ENCODE measurements around the gene IMPDH1.
"Not testable (repeated sequence)": the region's sequence is repeated elsewhere in the genome, so short reads cannot be mapped to it uniquely, and the experiment has no call there.

- not testable (repeated sequence) for TF ChIP-seq CTCF, POLR2AphosphoS5 (IDR thresholded peaks at IDR 0.05)
Measured at GRCh38 chr7:128457385-128457784, 47.6 kb upstream of the IMPDH1 start.
